ENCODE measurements around the gene BASP1.

The BASP1 gene

GRCh38 chr5:17260549-17260948 is 43.1 kb downstream of the BASP1 start:
- TF ChIP-seq CTCF (IDR thresholded peaks at IDR 0.05), result no peak

DNA sequence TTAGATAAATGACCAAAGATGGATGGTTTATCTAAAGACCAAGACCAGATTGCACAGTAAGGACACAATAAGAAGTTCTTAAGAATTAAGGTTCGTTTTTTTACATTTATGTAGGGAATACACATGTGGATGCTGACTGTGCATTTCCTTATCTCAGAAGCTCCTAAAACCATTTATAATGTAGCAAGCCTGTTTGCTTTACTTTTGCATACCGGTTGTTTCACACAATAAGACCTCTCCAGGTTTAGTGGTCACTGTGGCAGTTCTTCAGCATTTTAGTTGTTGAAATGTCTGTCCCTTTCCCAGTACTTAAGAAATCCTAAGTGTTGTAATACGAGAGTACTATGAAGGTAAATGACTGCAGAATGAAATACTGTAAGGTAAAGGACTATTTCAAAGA is 43.6 kb downstream of the BASP1 start:
- TF ChIP-seq CTCF (IDR thresholded peaks at IDR 0.05), result no peak

DNA sequence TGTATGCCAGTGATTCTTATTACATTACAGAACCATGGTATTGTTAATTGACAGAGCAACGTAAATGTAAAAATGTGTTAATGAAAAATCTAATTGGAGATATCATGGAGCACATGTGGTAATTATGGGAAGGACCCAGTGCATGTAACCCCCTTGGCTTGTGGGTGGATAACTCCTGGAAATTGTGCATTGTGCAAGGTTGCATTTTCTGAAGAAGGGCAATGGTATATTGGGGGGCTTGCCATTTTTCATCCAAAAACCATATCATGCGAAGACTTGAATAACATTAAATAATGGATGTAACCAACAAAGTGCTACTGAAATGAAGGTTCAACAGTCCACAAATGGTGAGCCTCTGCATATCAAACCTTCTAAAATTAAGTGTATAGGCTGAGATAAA is 47.6 kb downstream of the BASP1 start:
- TF ChIP-seq CTCF (IDR thresholded peaks at IDR 0.05), result no peak

GRCh38 chr5:17267106-17267505 is 49.7 kb downstream of the BASP1 start:
- no peak for TF ChIP-seq CTCF (IDR thresholded peaks at IDR 0.05)

- TF ChIP-seq CTCF (IDR thresholded peaks at IDR 0.05), result no peak
These were observed 51.8 kb downstream of the BASP1 start for GRCh38 chr5:17269201-17269600.

DNA sequence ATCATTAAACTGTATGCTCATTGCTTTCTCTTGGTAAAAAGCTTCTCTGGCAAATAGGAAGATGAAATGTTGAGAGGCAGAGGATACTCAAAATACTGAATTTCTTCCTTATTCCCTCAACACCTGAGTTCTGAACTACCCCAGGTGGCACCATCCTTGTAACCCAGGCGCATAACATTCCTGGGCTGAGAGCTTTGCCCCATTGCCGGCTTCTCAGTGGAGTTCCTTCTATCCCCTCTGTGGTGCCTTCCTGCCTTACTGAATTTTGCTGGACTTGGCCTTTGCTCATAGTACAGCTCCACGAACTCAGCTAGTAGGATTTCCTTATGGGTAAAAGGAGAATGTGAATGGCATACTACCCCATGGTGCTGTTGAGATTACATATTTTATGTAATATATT is 54.7 kb downstream of the BASP1 start:
- no peak for TF ChIP-seq CTCF (IDR thresholded peaks at IDR 0.05)

DNA sequence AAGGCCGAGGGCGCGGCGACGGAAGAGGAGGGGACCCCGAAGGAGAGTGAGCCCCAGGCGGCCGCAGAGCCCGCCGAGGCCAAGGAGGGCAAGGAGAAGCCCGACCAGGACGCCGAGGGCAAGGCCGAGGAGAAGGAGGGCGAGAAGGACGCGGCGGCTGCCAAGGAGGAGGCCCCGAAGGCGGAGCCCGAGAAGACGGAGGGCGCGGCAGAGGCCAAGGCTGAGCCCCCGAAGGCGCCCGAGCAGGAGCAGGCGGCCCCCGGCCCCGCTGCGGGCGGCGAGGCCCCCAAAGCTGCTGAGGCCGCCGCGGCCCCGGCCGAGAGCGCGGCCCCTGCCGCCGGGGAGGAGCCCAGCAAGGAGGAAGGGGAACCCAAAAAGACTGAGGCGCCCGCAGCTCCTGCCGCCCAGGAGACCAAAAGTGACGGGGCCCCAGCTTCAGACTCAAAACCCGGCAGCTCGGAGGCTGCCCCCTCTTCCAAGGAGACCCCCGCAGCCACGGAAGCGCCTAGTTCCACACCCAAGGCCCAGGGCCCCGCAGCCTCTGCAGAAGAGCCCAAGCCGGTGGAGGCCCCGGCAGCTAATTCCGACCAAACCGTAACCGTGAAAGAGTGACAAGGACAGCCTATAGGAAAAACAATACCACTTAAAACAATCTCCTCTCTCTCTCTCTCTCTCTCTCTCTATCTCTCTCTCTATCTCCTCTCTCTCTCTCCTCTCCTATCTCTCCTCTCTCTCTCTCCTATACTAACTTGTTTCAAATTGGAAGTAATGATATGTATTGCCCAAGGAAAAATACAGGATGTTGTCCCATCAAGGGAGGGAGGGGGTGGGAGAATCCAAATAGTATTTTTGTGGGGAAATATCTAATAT is 58.1 kb downstream of the BASP1 start:
- no peak for TF ChIP-seq CTCF (IDR thresholded peaks at IDR 0.05)
